Hepatocyte (in vitro differentiated cells): Measurements from ENCODE around the gene CMC2. TPM values are rescaled to one million over a fixed set of nuclear protein-coding genes. Genes with fewer than 3 reads are reported as not detected.

Source experiments
- DNase-seq: peaks from one replicate; pipeline ENCODE4 v3.0.0-alpha.2; 2016; ENCODE audit warnings: low spot score
- H2AFZ ChIP-seq: fragments of 200-600 bp; sonication (generic); 2 replicates; pipeline ENCODE4 v1.6.0; 2016; ENCODE audit warnings: antibody characterized with exemption, mild to moderate bottlenecking
- H3K27ac ChIP-seq: fragments of 200-600 bp; sonication (generic); 2 replicates; pipeline ENCODE4 v1.5.1; 2016; ENCODE audit warnings: mild to moderate bottlenecking
- H3K27me3 ChIP-seq: fragments of 200-600 bp; sonication (generic); 2 replicates; pipeline ENCODE4 v1.6.1; 2016
- H3K36me3 ChIP-seq: fragments of 200-600 bp; sonication (generic); replicated peaks from 2 replicates; pipeline ENCODE4 v1.5.1; 2016; ENCODE audit warnings: low read depth; ENCODE audit not compliant: insufficient read depth
- H3K4me1 ChIP-seq: fragments of 200-600 bp; sonication (generic); 2 replicates; pipeline ENCODE4 v1.5.1; 2016; ENCODE audit warnings: mild to moderate bottlenecking, moderate library complexity; ENCODE audit not compliant: insufficient read depth
- H3K4me2 ChIP-seq: fragments of 200-600 bp; sonication (generic); 2 replicates; pipeline ENCODE4 v1.6.0; 2016
- H3K4me3 ChIP-seq: fragments of 200-600 bp; sonication (generic); 2 replicates; pipeline ENCODE4 v1.5.1; 2016; ENCODE audit warnings: mild to moderate bottlenecking
- H3K79me2 ChIP-seq: fragments of 200-600 bp; sonication (generic); 2 replicates; pipeline ENCODE4 v1.6.0; 2017; ENCODE audit warnings: mild to moderate bottlenecking
- H3K9me2 ChIP-seq: fragments of 200-600 bp; sonication (generic); replicated peaks from 2 replicates; pipeline ENCODE4 v1.6.0; 2017; ENCODE audit warnings: mild to moderate bottlenecking; ENCODE audit not compliant: insufficient read depth
- H3K9me3 ChIP-seq: fragments of 200-600 bp; sonication (generic); 2 replicates; pipeline ENCODE4 v1.5.1; 2016; ENCODE audit warnings: low read depth, mild to moderate bottlenecking
- H4K20me1 ChIP-seq: fragments of 200-600 bp; sonication (generic); 2 replicates; pipeline ENCODE4 v1.6.0; 2016; ENCODE audit warnings: mild to moderate bottlenecking; ENCODE audit not compliant: insufficient read depth, poor library complexity, severe bottlenecking
- CTCF ChIP-seq: fragments of 200-600 bp; sonication (generic); IDR thresholded peaks from 2 replicates; pipeline ENCODE4 v1.5.1; 2016; ENCODE audit warnings: antibody characterized with exemption, mild to moderate bottlenecking; ENCODE audit not compliant: poor library complexity
- EZH2 ChIP-seq: fragments of 200-600 bp; sonication (generic); IDR thresholded peaks from 2 replicates; pipeline ENCODE4 v1.6.1; 2016; ENCODE audit warnings: antibody characterized with exemption, mild to moderate bottlenecking, borderline replicate concordance
- EZH2phosphoT487 ChIP-seq: fragments of 200-600 bp; sonication (generic); IDR thresholded peaks from one replicate; pipeline ENCODE4 v1.6.1; 2018; ENCODE audit warnings: antibody characterized with exemption, mild to moderate bottlenecking, low read depth, moderate library complexity; ENCODE audit not compliant: unreplicated experiment, severe bottlenecking
- WGBS: methylation state at CpG from one replicate; pipeline ENCODE4 v1.1.6; 2016; ENCODE audit warnings: low lambda C conversion rate; ENCODE audit errors: missing lambda C conversion rate; 5-methylcytosine and 5-hydroxymethylcytosine counted together
- polyA plus RNA-seq: library from polyadenylated mRNA; unstranded; fragments of >200 nt; fragmentation: Nextera tagmentation; extraction: Ambion mirVana; gene quantifications from 2 replicates; pipeline ENCODE4 v1.2.1, GENCODE V29; 2016
- total RNA-seq: library from RNA; depleted of rRNA; stranded (reverse); fragments of >200 nt; gene quantifications from 2 replicates; pipeline ENCODE4 v1.2.3, GENCODE V29; 2014

Gene CMC2
- total and polyA plus RNA-seq, 2 experiments from 2014 or later = 47.4 to 133 TPM

GRCh38 chr16:80990978-80991377 is 15.7 kb downstream of the CMC2 start:
- WGBS = 81% methylated on average over 2 of the region's 2 CpGs

GRCh38 chr16:80990577-80990976 is 16.1 kb downstream of the CMC2 start:
- H3K79me2 ChIP-seq = peaks cover 61% of the 10 kb centered on the region
- no peak overlapping the region for H2AFZ ChIP-seq
- H3K36me3 ChIP-seq = no peaks in the 10 kb centered on the region
- no peak for DNase-seq
- H4K20me1 ChIP-seq = no peaks in the 10 kb centered on the region
- H3K4me1 ChIP-seq = peaks cover 19% of the 10 kb centered on the region
- H3K4me2 ChIP-seq = no peak overlapping the region
- no peak overlapping the region for H3K4me3 ChIP-seq
- H3K27me3 ChIP-seq = no peaks in the 10 kb centered on the region
- no peak overlapping the region for H3K27ac ChIP-seq
- no peaks in the 10 kb centered on the region for H3K9me2 ChIP-seq
- H3K9me3 ChIP-seq = no peaks in the 10 kb centered on the region
- WGBS = 98% methylated on average over 3 of the region's 3 CpGs
- TF ChIP-seq EZH2phosphoT487 = no peak
- TF ChIP-seq EZH2 = no peak
- TF ChIP-seq CTCF = no peak

More at GRCh38 chr16:80990978-80991377, 15.7 kb downstream of the CMC2 start:
- Histone ChIP-seq H3K9me3 (no peaks in the 10 kb centered on the region), H3K4me2 (no peak overlapping the region), H4K20me1 (no peaks in the 10 kb centered on the region), H3K36me3 (no peaks in the 10 kb centered on the region), H2AFZ (no peak overlapping the region), H3K79me2 (peaks cover 65% of the 10 kb centered on the region), H3K4me1 (peaks cover 17% of the 10 kb centered on the region), H3K4me3 (no peak overlapping the region), H3K9me2 (no peaks in the 10 kb centered on the region), H3K27me3 (no peaks in the 10 kb centered on the region), H3K27ac (no peak overlapping the region)
- TF ChIP-seq EZH2 = no peak
- no peak for TF ChIP-seq EZH2phosphoT487
- no peak for TF ChIP-seq CTCF
- DNase-seq = no peak

GRCh38 chr16:80989801-80990200 is 16.9 kb downstream of the CMC2 start:
- no peaks in the 10 kb centered on the region for H4K20me1 ChIP-seq
- no peaks in the 10 kb centered on the region for H3K9me3 ChIP-seq
- H2AFZ ChIP-seq = no peak overlapping the region
- no peak overlapping the region for H3K4me2 ChIP-seq
- H3K27ac ChIP-seq = no peak overlapping the region
- no peak for TF ChIP-seq EZH2
- no peak for TF ChIP-seq EZH2phosphoT487
- TF ChIP-seq CTCF = no peak
- H3K4me1 ChIP-seq = peaks cover 19% of the 10 kb centered on the region
- no peak overlapping the region for H3K4me3 ChIP-seq
- H3K27me3 ChIP-seq = no peaks in the 10 kb centered on the region
- 28% methylated on average over 2 of the region's 2 CpGs for WGBS
- DNase-seq = no peak
- H3K36me3 ChIP-seq = no peaks in the 10 kb centered on the region
- peaks cover 60% of the 10 kb centered on the region for H3K79me2 ChIP-seq
- no peaks in the 10 kb centered on the region for H3K9me2 ChIP-seq

- no peak for DNase-seq
- Histone ChIP-seq H3K79me2 (peaks cover 53% of the 10 kb centered on the region), H2AFZ (no peak overlapping the region), H3K9me3 (no peaks in the 10 kb centered on the region), H3K27ac (no peak overlapping the region), H3K27me3 (no peaks in the 10 kb centered on the region), H3K4me3 (no peak overlapping the region), H3K36me3 (no peaks in the 10 kb centered on the region), H3K9me2 (no peaks in the 10 kb centered on the region), H4K20me1 (no peaks in the 10 kb centered on the region), H3K4me2 (no peak overlapping the region), H3K4me1 (peaks cover 15% of the 10 kb centered on the region)
- 74% methylated on average over 7 of the region's 7 CpGs for WGBS
- no peak for TF ChIP-seq EZH2phosphoT487
- TF ChIP-seq EZH2 = no peak
- no peak for TF ChIP-seq CTCF
Observed at GRCh38 chr16:80988756-80989155, 17.9 kb downstream of the CMC2 start.
